Measurements from ENCODE around the gene TPM4.

TPM4 gene

DNA sequence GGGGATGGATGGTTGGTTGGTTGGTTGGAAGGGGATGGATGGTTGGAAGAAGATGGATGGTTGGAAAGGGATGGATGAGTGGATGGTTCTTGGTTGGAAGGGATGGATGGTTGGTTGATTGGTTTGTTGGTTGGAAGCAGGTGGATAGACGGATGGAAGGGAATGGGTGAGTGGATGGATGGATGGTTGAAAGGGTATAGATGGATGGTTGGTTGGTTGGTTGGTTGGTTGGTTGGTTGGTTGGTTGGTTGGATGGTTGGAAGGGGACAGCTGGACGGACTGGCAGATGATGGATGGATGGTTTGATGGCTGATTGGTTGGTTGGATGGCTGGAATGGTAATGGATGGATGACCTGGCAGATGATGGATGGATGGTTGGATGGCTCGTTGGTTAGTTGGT is 55.4 kb downstream of the TPM4 start:
- no peak for DNase-seq

DNA sequence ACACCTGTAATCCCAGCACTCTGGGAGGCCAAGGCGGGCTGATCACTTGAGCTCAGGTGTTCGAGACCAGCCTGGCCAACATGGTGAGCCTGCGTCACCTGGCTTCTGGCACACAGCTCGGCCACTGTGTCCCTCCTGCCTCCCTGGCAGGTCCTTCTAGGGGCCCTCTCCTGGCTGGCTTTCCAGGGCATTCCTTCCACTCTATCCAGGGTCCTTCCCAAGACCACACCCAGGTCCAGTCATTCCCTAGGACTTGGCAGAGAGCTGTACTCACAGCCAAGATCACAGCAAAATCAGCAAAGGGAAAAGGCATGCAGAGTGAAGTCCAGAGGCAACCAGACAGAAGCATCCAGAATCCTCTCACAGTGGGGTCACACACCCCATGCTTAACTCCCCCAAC is 57.5 kb downstream of the TPM4 start:
- DNase-seq = no peak

DNA sequence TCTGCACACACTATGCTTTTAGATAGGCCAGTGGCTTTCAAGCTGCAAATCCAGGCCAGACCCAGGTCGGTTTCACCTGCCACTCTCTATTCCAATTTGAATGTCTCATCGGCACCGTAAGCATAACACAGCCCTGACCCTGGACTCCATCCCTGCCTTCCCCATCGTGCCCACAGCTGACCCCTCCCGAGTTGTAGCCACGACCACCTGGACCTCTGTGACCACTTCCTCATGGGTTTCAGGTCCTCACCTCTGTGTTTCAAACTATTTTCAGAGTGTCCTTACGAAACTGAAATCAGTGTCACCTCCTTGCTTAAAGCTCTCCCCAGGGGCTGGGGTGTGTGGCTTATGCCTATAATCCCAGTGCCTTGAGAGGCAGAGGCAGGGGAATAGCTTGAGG is 58.2 kb downstream of the TPM4 start:
- no peak for DNase-seq

DNA sequence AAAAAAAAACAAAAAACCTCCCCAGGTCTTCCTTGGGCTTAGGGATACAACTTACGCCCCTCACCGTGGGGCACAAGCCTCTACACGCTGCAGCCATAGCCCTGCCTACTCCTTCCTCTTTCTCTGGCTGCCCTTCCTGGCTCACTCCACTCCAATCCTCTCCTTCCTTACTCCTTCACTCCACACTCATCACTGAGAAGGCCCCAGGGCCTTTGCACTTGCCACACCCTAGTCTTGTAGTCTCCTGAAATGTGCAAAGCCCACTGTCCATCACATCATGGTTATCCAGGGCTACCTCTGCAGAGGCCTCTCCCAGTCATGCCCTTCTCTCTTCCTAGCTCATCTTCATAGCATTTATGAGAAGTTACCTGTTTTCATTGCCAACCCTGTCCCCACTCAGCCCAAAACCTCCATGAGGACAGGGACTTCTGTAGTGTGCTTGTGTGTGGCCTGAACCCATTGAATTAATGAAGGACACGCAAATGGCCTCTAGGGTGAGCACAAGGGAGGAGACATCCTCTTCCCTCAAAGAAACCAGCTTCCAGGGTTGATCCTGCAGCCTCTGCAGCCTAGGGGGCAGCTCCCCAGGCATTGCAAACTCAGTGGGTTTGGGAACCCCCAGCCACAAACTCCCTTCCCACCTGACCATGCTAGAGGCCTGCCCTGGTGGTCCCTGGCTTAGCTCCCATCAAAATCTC is 59.3 kb downstream of the TPM4 start:
- no peak for DNase-seq

DNA sequence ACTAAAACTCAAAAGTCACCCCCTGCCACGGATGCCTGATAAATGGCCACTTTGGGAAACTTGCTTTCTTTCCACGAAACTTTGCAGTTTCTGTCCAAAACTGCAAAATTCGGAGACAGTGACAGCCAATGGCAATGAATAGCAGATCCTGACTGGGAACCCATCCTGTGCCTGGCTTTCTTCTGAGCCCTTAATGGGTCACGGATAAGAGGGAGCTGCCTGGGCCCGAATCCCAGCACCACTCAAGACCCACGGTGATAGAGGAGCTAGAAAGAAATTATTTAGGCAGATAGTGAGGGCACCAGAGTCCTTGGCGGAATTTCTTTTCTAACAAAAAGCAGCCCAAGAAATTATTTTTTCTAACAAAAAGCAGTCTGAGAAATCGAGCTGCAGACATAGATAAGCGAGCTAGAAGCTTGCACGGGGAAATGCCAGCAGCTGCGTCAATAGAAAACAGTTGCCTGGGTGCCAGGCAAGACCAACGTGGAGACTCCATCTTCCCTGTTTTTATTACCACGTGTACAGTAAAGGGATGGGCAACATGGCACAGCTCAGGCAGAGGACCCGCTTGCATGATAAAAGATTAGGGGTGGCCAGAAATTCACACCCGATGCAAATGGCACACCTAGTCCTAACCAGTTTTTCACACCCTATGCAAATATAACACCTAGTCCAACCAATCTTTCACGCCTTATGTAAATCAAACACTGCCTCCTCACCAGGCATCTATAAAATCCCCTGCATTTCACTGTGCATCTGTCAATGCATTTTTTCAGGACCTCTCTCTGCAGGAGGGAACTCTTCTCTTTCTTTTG is 60.1 kb downstream of the TPM4 start:
- DNase-seq = no peak

DNA sequence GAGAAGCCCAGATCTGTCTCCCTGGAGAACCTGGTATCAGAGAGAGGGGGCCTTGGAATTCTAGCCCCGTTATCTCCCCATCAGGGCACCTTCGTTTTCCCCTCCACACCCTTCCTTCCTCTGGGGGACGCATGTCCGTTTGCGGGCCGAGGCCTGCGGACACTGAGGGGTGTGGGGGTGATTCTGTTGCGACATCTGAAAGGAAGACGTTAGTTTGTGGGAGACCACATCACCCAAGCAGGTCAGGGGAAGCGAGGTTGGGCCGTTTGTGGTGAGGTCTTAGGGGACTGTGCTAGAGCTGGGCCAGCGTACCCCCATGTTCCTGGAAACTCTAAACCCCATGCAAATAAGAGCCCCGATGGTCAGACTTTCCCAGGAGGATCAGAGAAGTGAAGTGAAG is 63.5 kb downstream of the TPM4 start:
- DNase-seq = no peak

DNA sequence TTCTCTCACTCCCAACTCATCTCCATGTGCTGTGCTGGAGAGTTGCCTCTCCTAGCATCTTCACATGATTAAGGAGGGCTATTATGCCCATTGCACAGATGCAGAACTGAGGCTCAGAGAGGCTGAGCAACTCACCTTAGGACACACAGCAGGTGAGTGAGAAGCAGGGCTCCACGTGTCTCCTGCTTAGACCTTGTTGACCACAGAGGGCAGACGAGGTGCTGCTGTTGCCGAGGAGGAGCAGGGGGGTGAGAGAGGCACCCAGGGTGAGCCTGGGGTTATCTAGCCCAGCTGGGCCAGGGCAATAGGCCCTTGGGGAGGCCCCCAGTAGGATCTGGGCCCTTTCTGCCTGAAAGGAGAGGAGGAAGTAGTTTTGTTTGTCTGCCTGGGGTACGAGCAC is 64.7 kb downstream of the TPM4 start:
- peak in 2 of 4 experiments; percentile 18 to 27 for DNase-seq

DNA sequence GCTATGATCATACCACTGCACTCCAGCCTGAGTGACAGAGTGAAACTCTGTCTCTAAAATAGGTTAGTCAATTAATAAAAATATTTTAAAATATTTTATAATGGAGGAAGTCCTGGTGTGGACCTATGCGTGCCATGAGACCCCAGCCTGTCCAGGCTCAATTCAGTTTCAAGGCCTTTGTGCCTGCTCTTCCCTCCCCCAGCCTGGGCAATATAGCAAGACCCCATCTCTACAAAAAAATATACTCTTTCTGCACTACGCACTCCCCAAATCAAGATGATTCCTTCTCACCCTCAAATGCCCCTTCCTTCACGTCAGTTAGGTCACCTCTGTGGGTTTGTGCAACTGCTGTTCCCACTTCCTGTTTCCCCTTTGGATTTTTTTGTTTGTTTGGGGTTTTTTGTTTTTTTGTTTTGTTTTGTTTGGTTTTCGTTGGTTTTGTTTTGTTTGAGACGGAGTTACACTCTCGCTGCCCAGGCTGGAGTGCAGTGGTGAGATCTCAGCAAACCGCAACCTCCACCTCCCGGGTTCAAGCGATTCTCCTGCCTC is 65.8 kb downstream of the TPM4 start:
- DNase-seq = peak; percentile 50 to 74 (median 72)

DNA sequence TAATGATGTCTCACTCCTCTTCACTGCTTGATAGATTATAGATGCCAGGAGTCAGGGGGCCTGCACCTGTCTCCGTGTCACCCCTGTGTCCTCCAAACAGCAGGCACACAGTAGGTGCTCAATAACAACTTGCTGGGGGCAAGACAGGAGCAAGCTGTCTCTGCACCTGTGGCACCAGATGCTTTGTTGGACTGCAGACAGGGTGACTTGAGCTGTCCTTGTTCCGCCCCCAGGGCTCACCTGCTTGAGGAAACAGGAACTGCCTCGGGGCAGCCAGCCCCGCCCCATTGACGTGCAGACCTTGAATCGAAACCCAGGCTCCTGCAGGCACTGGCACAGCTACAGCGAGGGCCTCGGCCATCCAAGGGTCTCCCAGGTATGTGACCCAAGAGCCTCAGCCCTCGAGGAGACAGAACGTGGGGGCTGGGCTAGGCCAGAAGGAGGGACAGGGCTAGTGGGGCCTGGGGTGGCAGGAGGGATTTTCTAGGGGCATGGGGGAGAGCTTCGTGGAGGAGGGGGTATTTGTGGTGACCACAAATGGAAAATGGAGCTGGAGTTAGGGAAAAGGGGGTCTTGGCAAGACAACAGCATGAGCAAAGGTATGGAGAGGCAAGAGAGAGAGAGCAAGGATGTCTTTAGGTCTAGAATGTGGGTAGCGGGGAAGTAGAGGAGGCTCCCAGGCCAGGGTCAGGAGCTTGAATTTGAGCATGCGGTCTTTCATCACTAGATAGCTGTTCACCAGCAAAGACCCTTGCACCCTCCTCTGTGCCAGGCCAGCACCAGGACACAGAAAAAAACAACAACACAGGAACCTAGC is 67.3 kb downstream of the TPM4 start, which contains the start of gene HSH2D:
TSS of gene HSH2D (plus strand) at position 287 of the 817 bp plus-strand sequence. CDS start 5,066 bp downstream, outside the sequence.
- peak in 3 of 4 experiments; percentile 31 to 57 (median 38) for DNase-seq

DNA sequence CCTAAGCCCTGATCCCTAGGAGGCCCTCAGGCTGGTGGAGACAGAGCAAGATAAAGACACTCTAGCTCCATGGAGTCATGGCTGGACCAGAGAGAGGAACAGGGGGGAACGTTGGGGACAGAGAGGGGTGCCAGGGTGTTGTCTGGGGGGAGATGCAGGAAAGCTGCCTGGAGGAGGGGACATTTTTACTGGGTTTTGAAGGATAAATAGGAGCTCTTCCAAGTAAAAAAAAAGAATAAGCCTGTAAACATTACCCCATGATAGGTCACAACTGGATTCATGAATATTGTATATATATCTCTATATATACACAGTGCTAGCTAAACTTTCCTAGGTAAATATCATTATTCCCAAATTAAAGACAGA is 67.9 kb downstream of the TPM4 start:
- no peak for DNase-seq

DNA sequence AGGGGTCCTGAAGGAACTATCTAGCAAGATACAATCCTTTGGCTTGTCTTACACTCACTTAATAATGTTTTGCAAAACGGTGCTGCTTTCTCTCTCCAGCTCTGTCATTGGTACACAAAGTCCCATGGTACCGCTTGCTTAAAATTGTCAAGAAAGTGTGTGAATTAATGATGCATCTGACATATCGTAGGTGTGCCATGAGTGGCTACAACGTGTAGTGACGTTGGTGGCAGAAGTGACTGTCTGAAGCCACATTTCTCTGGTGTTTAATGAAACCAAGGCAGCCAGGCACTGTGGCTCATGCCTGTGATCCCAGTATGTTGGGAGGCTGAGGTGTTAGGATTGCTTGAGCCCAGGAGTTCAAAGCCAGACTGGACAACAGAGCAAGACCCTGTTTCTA is 69.8 kb downstream of the TPM4 start:
- DNase-seq = peak in 1 of 4 experiments; percentile 30

DNA sequence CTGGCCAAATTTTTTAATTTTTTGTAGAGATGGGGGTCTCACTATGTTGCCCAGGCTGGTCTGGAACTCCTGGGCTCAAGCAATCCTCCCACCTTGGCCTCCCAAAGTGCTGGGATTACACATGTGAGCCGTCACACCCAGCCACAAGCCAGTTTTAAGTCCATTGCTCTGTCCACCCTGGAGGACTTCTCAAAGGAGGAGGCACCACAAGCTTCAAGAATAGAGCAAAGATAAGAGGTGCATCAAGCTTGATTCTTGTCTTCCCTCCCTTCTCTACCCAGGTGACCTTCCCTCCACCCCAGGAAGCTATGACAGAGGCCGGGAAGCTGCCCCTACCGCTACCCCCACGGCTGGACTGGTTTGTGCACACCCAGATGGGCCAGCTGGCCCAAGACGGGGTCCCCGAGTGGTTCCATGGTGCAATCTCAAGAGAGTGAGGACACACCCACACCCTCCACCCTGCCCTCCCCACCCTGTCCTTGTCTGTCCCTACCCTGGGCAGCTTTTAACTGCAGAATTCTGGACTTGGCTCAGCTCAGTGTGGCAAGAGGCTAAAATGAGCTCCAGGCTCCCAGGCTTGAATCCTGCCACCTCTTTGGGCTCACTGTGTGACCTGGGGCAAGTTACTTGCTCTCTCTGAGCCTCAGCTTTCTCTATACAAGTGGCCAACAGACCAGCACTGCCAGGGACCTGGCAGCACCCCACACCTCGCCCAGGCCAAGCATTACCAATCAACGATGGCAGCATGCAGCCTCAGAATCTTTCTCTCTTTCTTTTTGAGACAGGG is 72.3 kb downstream of the TPM4 start:
- DNase-seq = no peak

Data from suppressor macrophage (primary cell).